GM19193 (cell line): ENCODE results near the gene SULT1A2.

Experiments
- POLR2A ChIP-seq: IDR thresholded peaks from 4 replicates; pipeline ENCODE4 v1.6.1; 2011; ENCODE audit not compliant: insufficient read depth, insufficient read length; ENCODE audit errors: extremely low read depth

The SULT1A2 gene

GRCh38 chr16:28573738-28574718, 22.8 kb downstream of the SULT1A2 start:
- TF ChIP-seq POLR2A: no peak

- no peak for TF ChIP-seq POLR2A
Observed at GRCh38 chr16:28572696-28573510, 23.9 kb downstream of the SULT1A2 start.

- TF ChIP-seq POLR2A: no peak
Observed at GRCh38 chr16:28569968-28570752, 26.7 kb downstream of the SULT1A2 start.

- no peak for TF ChIP-seq POLR2A
Observed at GRCh38 chr16:28569021-28569420, 27.8 kb downstream of the SULT1A2 start.

- TF ChIP-seq POLR2A: no peak
Observed at GRCh38 chr16:28567292-28567691, 29.6 kb downstream of the SULT1A2 start.

- TF ChIP-seq POLR2A: no peak
Observed at GRCh38 chr16:28563218-28563617, 33.6 kb downstream of the SULT1A2 start.

- TF ChIP-seq POLR2A: no peak
Observed at GRCh38 chr16:28562199-28562598, 34.7 kb downstream of the SULT1A2 start.

GRCh38 chr16:28561557-28562187, 35.2 kb downstream of the SULT1A2 start:
- TF ChIP-seq POLR2A: no peak

- TF ChIP-seq POLR2A: no peak
Observed at GRCh38 chr16:28558456-28558855, 38.4 kb downstream of the SULT1A2 start.

GRCh38 chr16:28556914-28557320, 39.9 kb downstream of the SULT1A2 start:
- no peak for TF ChIP-seq POLR2A

GRCh38 chr16:28555561-28555960, 41.3 kb downstream of the SULT1A2 start:
- TF ChIP-seq POLR2A: no peak

- TF ChIP-seq POLR2A: no peak
Observed at GRCh38 chr16:28554634-28555423, 42.0 kb downstream of the SULT1A2 start.

GRCh38 chr16:28553776-28554633, 42.8 kb downstream of the SULT1A2 start, which contains the start of gene SGF29:
TSS of gene SGF29 (plus strand) at chr16:28553920. CDS start at chr16:28581070, 27,150 bp downstream.
- TF ChIP-seq POLR2A: peak; percentile 97
